Keratinocyte (primary cell): ENCODE measurements around the gene ZBED6. TPM values are rescaled to one million over a fixed set of nuclear protein-coding genes. Genes with fewer than 3 reads are reported as not detected.

Experiments
- DNase-seq: peaks from one replicate; pipeline ENCODE4 v3.0.0-alpha.2; 2011; ENCODE audit warnings: low read depth, missing footprints, low spot score
- FAIRE-seq: peaks from 2 replicates; lab custom pipeline; 2011; peaks lifted over from hg19 to GRCh38; lab: Jason Lieb, UNC
- H2AFZ ChIP-seq: 2 replicates; pipeline ENCODE4 v1.6.0; 2012; ENCODE audit warnings: low read length, control low read depth, inconsistent platforms; ENCODE audit not compliant: control insufficient read depth
- H3K27ac ChIP-seq: 2 replicates; pipeline ENCODE4 v1.5.1; 2011; ENCODE audit warnings: low read length; ENCODE audit not compliant: control insufficient read depth, insufficient read depth
- H3K27me3 ChIP-seq: 3 replicates; pipeline ENCODE4 v1.6.0; 2011; ENCODE audit warnings: low read length; ENCODE audit not compliant: control insufficient read depth, insufficient read depth; ENCODE audit errors: extremely low read depth
- H3K36me3 ChIP-seq, 2 experiments: 2 replicates in 1 of 2; 3 replicates in 1 of 2; pipeline ENCODE4 v1.5.1; 2011; ENCODE audit warnings: low read length in 2 of 2, mild to moderate bottlenecking in 1 of 2; ENCODE audit not compliant: control insufficient read depth in 2 of 2, insufficient read depth in 2 of 2; ENCODE audit errors: extremely low read depth in 1 of 2
- H3K4me1 ChIP-seq: 3 replicates; pipeline ENCODE4 v1.5.1; 2011; ENCODE audit warnings: low read length; ENCODE audit not compliant: control insufficient read depth, insufficient read depth; ENCODE audit errors: extremely low read depth
- H3K4me2 ChIP-seq: 3 replicates; pipeline ENCODE4 v1.6.0; 2011; ENCODE audit warnings: low read depth, low read length; ENCODE audit not compliant: control insufficient read depth, insufficient read depth; ENCODE audit errors: extremely low read depth
- H3K4me3 ChIP-seq, 3 experiments: fragments of 200-600 bp in 1 of 3; sonication (generic) in 1 of 3; 2 replicates in 2 of 3; 3 replicates in 1 of 3; pipeline ENCODE4 v1.5.1; 2011 to 2016; ENCODE audit warnings: low read length in 3 of 3, mild to moderate bottlenecking in 3 of 3, control low read depth in 2 of 3, inconsistent platforms in 1 of 3, low read depth in 1 of 3, mixed read lengths in 1 of 3, mixed run types in 1 of 3, moderate library complexity in 1 of 3; ENCODE audit not compliant: control insufficient read depth in 2 of 3, insufficient read depth in 2 of 3; ENCODE audit errors: extremely low read depth in 1 of 3
- H3K79me2 ChIP-seq: 2 replicates; pipeline ENCODE4 v1.6.0; 2012; ENCODE audit warnings: low read length; ENCODE audit not compliant: control insufficient read depth, insufficient read depth
- H3K9ac ChIP-seq: 3 replicates; pipeline ENCODE4 v1.6.0; 2011; ENCODE audit warnings: low read length; ENCODE audit not compliant: control insufficient read depth, insufficient read depth; ENCODE audit errors: extremely low read depth
- H3K9me1 ChIP-seq: 3 replicates; pipeline ENCODE4 v1.6.0; 2011; ENCODE audit warnings: low read length; ENCODE audit not compliant: control insufficient read depth, insufficient read depth; ENCODE audit errors: extremely low read depth
- H3K9me3 ChIP-seq: 2 replicates; pipeline ENCODE4 v1.5.1; 2012; ENCODE audit warnings: low read depth, low read length; ENCODE audit not compliant: control insufficient read depth
- H4K20me1 ChIP-seq: 3 replicates; pipeline ENCODE4 v1.6.0; 2011; ENCODE audit warnings: low read length; ENCODE audit not compliant: control insufficient read depth, insufficient read depth; ENCODE audit errors: extremely low read depth
- CTCF ChIP-seq, 3 experiments: IDR thresholded peaks in 1 of 3; conservative IDR thresholded peaks in 1 of 3; optimal IDR thresholded peaks in 1 of 3; 2 replicates in 2 of 3; 3 replicates in 1 of 3; pipeline versions ENCODE3 to v1.5.1; 2011; ENCODE audit warnings: low read length in 3 of 3, mild to moderate bottlenecking in 3 of 3, moderate library complexity in 2 of 3, control low read depth in 1 of 3, inconsistent platforms in 1 of 3; ENCODE audit not compliant: insufficient read depth in 2 of 3; ENCODE audit errors: extremely low read depth in 1 of 3
- EZH2 ChIP-seq: IDR thresholded peaks from one replicate; pipeline ENCODE4 v1.6.1; 2012; ENCODE audit warnings: inconsistent platforms, mild to moderate bottlenecking, low read length, moderate library complexity
- dilution Hi-C: fragments of 300-500 bp; cut with MboI; formaldehyde crosslinking; loops from one replicate; pipeline ENCODE4 v1.7.0; 2020; ENCODE audit warnings: low sequenced_read_pairs; ENCODE audit not compliant: extremely low pct_ligation_motif_present
- polyA plus RNA-seq, 5 experiments: library from polyadenylated mRNA; depleted of rRNA in 3 of 5; stranded (reverse) in 3 of 5; stranded (forward) in 1 of 5; unstranded in 1 of 5; fragments of >200 nt; gene quantifications; 1 replicate in 1 of 5; 2 replicates in 3 of 5; 3 replicates in 1 of 5; pipeline versions ENCODE4 v1.2.1 to v1.2.3, GENCODE V29; 2011 to 2012; ENCODE audit warnings: missing spikeins in 2 of 5, low read depth in 1 of 5, low replicate concordance in 1 of 5

ZBED6 gene
- polyA plus RNA-seq, 1 donor (not counting 4 experiments of a cell fraction or from before 2014, with no cell fraction given), result 8.9 TPM

- H4K20me1 ChIP-seq, result no peaks in the 10 kb centered on the region
- dilution Hi-C loops, result no loop called here
These were observed 17.3 kb upstream of the ZBED6 start for GRCh38 chr1:203778146-203778545.

GRCh38 chr1:203778789-203779188, 16.6 kb upstream of the ZBED6 start:
- H3K9me3 ChIP-seq, result no peaks in the 10 kb centered on the region
- FAIRE-seq (no peak), DNase-seq (no peak)
- H3K4me1 ChIP-seq, result no peaks in the 10 kb centered on the region
- H3K36me3 ChIP-seq, result no peaks in the 10 kb centered on the region
- no peak overlapping the region for H3K4me2 ChIP-seq
- no peak overlapping the region for H2AFZ ChIP-seq
- H3K27ac ChIP-seq, result no peak overlapping the region
- H3K27me3 ChIP-seq, result no peaks in the 10 kb centered on the region
- no peak overlapping the region for H3K4me3 ChIP-seq
- no peaks in the 10 kb centered on the region for H3K79me2 ChIP-seq
- dilution Hi-C loops, result no loop called here
- no peaks in the 10 kb centered on the region for H4K20me1 ChIP-seq
- TF ChIP-seq EZH2, result no peak
- TF ChIP-seq CTCF (optimal IDR thresholded peaks at IDR 0.05 in 1 of 3, IDR thresholded peaks at IDR 0.05 in 1 of 3, conservative IDR thresholded peaks at IDR 0.05 in 1 of 3; ENCODE audit: extremely low read depth in 1 of 3, insufficient read depth in 2 of 3, low read length in 3 of 3), result no peak
- no peaks in the 10 kb centered on the region for H3K9me1 ChIP-seq
- no peak overlapping the region for H3K9ac ChIP-seq

More at GRCh38 chr1:203778146-203778545, 17.3 kb upstream of the ZBED6 start:
- TF ChIP-seq EZH2 (no peak), CTCF (optimal IDR thresholded peaks at IDR 0.05 in 1 of 3, IDR thresholded peaks at IDR 0.05 in 1 of 3, conservative IDR thresholded peaks at IDR 0.05 in 1 of 3; ENCODE audit: extremely low read depth in 1 of 3, insufficient read depth in 2 of 3, low read length in 3 of 3) (no peak)
- DNase-seq (no peak), FAIRE-seq (no peak)
- H3K9me3 ChIP-seq, result no peaks in the 10 kb centered on the region
- H3K79me2 ChIP-seq, result no peaks in the 10 kb centered on the region
- H3K36me3 ChIP-seq, result no peaks in the 10 kb centered on the region
- no peaks in the 10 kb centered on the region for H3K27me3 ChIP-seq
- no peak overlapping the region for H3K4me2 ChIP-seq
- no peak overlapping the region for H3K4me3 ChIP-seq
- H2AFZ ChIP-seq, result no peak overlapping the region
- H3K27ac ChIP-seq, result no peak overlapping the region
- no peak overlapping the region for H3K9ac ChIP-seq
- no peaks in the 10 kb centered on the region for H3K4me1 ChIP-seq
- no peaks in the 10 kb centered on the region for H3K9me1 ChIP-seq
